C1 segment of cervical spinal cord (tissue), 14 donors: ENCODE data around the gene ICAM4.
A peak's percentile ranks its signal among the peaks of the same experiment; 100 is the strongest.
"Not testable (repeated sequence)": the region's sequence is repeated elsewhere in the genome, so short reads cannot be mapped to it uniquely, and the experiment has no call there.

ENCODE experiments used
- DNase-seq, 14 donors: peaks; one replicate each; lab custom pipeline; 2025; lab: John Stamatoyannopoulos, UW

The ICAM4 gene

DNA sequence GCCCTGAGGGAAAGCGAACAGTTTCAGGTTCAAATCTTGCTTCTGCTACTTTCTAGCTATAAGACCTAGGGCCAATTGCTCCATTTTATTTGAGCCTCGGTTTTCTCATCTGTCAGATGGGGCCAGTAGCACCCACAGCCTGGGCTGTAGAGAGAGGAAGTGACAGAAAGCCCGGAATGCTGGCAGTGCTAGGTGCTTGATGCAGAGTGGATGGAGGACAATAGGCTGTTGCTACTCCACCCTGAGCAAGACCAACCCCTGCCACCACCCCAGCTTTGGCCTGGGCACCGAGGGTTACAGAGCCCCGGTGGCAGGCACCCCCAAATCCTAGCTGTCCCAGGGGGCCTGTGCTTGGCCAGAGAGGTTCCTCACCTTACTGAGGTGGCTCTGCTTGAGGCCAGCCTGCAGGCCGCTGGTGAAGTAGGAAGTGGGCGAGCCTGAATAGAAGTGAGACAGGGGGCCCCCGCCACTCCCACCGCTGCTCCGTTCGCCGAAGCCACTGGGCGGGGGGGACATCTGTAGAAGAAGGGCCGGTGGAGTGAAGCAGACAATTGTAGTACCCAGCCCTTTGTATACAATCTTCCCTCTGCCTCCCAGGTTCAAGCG lies 31.2 kb downstream of the ICAM4 start:
- no peak for DNase-seq

DNA sequence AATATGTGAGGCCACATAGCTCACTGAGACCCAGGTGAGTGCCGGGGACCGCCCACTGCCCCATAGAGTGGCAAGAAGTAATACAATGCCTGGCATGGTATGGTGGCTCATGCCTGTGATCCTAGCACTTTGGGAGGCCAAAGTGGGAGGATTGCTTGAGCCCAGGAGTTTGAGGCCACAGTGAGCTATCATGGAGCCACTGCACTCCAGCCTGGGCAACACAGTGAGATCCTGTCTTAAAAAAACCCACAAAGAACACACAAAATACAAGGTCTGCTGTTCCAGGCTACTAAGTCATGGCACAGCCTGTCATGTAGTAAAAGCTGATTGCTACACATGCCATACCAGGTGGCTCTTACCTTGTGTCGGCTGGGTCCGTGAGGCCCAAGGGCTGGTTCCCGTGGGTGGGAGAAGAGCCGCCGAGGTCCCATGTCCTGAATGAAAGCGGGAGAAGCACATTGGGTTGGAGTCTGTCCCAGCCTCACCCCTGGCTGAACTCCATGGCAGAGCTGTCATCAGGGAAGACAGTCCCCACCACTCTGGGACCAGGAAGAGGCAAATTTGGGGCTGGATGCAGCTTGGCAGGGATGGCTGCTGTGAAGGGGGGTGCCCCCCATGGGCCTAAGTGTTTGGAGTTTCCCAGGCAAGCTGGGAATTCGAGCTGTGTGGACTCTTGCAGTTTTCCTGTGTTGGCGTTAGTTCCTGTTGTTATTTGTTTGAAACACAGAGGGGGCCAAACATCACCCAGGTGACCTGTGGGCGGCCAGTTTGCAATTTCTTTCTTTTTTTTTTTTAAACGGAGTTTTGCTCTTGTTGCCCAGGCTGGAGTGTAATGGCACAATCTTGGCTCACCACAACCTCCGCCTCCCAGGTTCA lies 32.3 kb downstream of the ICAM4 start:
- no peak for DNase-seq

DNA sequence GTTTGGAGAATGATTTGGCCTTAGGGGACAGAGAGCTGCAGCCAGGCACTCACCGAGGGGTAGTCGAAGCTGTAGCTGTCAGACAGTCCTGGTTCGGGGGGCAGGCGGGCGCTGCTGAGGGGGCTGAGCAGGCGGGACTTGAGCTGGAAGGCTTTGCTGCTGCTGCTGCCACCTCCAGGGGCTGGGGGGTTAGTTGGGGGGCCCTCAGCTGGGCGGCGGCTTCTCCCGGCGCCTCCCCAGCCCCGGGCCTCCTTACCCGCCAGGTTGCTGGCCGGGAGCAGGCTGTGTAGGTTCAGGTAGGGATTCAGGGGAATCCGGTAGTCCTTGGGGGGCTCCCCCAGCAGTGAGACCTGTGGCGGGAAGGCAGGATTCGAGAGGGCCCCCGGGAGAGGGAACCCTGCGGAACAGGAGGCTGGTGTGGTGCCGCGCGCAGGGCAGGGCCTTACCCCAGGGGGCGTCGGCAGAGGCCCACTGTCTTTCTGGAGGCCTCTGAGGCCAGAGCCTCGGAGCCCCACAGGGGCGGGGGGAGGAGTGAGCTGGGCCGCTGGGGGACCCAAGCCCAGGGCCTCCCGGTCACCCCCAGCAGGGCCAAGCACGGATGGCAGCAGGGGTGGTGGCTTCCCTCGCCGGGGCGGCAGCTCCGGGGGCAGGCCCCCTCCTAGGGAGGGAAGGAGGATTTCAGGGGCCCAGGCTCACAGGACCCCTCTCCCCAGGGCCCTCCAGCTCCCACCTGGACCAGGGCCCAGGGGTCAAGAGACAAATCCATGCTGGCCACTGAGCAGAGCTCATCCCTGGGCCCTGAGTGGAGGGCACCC lies 34.1 kb downstream of the ICAM4 start:
- DNase-seq: no peak

DNA sequence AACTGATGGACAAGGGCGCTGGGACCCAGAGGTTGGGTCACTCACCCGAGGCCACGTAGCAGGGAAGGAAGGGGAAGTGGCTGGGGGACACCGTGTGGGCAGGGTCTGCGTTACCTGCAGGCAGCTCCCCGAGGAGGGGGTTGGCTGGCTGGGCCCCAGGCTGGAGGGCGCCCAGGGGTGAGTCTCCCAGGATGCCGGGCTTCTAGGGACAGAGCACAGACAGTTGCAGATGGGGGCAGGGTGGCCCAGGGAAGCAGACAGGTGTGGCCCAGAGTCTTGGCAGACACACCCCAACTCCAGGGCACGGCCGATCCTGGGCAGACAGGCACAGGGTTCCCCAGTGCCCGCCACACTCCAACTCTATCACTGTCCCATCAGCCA lies 34.7 kb downstream of the ICAM4 start:
- DNase-seq: no peak

DNA sequence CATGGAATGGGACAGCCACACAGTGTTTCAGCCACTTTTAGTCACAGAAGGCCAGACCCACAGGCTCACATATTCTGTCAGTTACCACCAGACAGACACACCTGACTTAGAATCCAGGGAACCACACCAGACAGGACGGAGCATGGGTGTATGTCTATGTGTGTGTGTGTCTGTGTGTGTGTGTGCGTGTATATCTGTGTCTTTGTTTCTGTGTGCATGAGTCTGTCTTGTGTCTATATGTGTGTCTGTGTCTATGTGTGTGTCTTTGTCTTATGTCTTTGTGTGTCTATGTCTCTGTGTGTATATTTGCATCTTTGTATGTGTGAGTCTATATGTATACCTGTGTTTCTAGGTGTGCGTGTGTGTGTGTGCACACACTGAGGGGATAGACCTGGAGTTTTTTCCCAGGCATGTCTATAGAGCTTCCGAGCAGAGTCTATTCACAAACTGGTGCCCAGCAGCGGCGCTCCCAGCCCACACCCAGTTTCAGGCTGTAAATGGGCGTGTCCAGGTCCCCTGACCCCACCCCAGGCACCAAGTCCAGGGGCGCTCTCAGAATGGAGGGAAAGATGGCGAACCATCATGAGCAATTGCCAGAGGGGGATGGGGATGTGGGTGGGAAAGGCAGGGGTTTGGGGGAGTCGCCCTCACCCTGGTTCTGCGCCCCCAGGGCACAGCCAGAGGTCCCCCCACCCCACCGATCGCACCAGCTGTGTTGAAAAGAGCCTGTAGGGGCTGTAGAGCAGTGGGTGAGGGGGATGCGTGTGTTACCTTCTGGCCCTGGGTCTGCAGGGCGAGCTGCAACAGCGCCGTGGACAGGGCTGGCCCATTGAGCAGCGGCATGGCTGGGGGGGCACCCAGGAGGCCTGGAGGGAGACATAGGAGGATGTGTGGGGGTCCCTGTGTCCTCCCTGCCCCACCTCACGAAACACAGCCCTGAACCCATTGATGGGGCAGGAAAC lies 35.4 kb downstream of the ICAM4 start:
- no peak for DNase-seq

DNA sequence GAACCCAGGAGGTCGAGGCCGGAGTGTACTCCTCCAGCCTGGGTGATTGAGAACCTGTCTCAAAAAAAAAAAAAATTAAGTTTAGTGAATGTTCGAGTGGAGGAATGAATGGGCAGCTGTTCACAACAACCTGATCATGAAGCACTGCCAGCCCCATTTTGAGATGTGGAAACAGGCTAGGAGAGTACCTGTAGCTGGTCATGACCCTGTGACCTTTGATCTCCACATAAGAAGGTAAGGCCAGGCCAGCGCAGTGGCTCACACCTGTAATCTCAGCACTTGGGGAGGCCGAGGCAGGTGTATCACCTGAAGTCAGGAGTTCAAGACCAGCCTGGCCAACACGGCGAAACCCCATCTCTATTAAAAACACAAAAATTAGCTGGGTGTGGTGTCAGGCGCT lies 39.0 kb downstream of the ICAM4 start:
- DNase-seq: no peak

DNA sequence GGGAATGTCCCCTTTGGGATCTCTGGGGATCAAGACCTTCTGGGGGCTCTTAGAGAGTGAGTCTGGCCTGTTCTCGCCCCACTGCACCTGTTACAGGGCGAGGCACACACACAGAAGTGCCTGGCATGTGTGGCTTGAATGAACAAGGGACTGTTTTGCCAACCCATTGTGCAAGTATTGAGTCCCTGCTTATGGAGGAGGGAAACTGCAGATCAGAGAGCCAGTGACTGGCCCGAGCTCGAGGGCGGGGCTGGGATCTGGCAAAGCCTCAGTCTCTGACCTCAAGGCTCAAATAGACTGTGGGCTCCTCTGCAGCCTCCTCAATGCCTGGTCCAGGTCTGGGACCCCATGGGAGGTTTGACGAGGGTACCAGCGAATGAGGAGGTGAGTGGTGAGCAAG lies 41.0 kb downstream of the ICAM4 start:
- no peak for DNase-seq

DNA sequence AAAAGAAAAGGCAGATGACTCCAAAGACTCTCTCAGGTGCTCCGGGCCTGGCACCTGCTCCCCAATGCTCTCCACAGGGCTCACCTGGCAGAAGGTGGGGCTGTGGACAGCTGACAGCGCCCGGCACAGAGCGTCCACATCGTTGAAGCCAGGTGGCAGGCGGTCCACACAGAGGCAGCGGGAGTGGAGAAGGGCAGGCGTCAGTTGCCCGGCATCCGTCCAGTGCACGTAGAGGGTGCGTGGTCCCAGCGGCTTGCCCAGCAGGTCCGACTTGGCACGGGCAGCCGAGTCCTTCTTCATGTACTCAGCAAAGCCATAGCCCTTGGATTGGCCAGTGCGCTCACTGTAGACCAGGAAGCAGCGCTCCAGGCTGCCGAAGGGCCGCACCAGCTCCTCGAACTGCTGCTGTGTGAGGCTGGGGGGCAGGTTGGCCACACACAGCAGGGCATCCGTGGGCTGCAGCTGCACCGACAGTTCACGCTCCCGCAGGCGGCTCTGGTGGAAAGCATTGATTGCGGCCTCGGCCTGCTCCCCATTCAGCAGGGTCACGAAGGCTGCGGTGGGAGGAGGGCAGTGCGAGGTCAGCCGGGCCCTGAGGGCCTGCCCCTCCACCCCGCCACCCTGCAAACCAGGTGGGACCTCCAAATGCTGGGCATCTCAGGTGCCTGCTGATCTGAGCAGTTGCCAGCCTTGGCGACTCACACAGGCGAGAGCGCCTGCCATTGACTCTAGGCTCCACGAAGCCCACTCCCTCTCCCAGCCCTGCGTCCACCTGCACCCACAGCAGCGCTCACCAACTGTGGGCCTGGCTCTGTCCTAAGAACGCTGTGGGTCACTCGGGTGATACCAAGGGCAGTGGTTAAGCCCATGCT lies 42.0 kb downstream of the ICAM4 start:
- no peak for DNase-seq

DNA sequence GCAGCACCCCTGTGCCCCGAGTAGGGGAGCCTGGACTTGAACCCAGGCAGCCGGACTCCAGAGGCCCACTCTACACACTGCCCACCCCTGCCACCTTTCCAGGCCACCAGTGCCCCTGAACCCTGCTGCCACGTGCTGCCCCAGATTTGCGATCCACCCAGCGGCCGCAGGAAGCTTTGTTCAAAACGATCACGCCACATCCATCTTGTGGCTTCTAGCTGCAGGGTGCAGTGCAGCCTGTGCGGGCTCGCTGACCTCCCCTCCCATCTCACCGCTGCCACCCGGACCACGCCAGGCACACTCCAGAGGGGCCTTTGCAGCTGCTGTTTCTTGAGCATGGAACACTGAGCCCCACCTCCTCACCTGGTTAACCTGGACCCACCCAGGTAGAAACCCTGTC lies 42.8 kb downstream of the ICAM4 start:
- no peak for DNase-seq

DNA sequence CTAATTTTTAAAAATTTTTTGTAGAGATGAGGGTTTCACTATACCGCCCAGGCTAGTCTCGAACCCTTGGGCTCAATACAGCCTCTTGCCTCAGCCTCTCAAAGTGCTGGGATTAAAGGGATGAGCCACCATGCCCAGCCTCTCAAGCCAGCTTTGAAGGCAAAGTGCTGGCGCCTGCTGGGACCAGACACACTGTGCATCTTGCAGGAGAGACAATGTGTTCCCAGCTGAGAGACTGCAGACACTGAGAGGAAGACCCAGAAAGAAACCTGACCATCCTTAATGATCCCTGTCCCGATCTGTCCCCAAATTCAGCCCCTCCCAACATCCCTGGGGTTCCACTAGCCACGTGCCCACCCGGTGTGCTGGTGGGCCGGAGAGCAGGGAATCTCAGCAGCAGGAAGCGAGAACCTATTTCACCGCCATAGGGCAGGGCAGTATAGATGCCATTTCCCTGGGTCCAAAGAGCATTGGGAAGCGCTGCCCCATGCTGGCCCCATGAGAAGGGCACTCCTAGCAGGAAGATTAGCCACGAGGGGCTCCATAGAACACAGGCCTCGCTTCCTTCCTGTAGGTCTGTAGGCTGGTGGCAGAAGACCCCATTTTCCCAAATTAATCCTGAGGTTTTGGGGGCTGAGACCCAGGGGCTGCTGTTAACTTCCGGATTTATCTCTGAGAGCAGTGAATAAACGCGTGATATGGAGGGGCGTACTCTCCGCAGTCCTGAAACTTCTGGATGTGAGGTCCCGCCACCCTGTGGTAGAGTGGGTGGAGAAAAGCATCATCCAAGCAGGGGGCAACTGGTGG lies 45.6 kb downstream of the ICAM4 start:
- DNase-seq: no peak

DNA sequence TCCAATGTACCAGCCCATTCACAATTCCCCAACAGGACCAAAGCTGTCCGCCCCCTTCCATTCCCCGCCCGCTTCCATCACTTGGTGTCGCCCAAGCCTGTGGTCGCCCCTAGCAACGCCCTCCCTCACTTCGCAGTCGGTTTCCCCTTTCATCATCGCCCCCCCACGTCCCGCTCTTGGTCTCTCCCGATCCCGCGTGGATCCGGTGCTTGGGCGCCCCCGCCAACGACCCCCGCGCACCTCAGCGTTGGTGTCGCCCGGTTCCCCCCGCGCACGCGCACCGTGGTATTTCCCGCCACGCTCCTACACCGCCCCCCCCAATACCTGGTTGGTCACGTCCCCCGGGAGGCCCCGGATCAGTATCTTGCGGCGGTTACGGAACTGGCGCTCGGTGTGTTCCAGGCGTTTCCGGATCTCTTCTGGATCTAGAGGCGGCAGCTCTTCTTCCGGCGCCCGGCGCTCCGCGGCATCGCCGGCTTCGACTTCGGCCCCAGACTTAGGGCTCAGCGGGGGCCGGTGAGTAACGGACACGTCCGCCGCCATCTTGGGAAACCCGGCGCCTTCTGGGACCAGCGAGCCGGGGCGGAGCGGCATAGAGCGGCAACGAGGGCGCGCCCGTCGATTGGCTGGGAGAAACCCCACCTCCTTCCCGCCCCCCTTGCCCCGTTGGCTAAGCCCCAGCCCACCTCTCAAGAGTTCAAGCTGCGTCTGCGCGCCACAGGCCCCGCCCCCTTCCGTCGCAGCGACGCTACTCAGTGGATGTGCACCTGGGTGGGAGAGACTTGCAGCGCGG lies 46.4 kb downstream of the ICAM4 start, which contains the start of gene RAVER1:
TSS of gene RAVER1 (minus strand) at position 565 of the 793 bp plus-strand sequence. CDS start at position 543, 22 bp downstream.
- peak; percentile 86 to 97 (median 94) for DNase-seq

DNA sequence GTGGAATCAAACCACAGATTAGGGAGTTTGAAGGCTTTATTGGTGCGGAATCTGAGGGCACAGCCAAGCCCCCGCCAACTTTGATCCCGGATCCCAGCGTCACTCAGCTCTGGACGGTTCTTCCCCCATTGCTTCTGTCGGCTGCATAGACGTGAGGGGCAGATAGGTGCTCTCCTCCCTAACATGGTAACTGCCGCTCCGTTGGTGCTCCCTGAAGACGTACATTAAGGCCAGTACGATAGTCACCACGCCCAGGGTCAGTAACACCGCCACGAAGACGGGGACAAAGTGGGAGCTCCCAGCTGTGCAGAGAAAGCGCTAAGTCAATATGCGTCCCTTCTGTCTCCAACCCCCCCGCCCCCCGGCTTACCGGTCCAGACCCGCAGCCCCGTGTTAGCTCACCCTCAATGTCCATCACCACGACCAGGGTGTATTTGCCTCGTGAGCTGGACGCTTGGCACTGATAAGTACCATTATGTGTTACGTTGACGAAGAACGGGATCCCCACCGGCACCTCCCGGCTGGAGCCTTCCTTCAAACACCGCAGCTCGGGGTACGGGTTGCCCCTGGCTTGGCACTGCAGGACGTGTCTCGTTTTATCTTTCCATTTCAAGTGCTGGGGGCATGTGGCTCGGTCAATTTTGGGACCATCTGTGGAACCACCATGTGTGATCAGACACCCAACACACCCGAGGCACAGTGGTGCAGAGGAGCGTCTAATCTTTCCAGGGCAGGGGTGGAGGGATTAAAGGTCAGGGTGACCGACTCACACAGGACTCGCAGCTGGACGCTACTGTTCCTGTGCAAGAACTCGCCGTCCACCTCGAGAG lies 47.2 kb downstream of the ICAM4 start:
- no peak for DNase-seq

DNA sequence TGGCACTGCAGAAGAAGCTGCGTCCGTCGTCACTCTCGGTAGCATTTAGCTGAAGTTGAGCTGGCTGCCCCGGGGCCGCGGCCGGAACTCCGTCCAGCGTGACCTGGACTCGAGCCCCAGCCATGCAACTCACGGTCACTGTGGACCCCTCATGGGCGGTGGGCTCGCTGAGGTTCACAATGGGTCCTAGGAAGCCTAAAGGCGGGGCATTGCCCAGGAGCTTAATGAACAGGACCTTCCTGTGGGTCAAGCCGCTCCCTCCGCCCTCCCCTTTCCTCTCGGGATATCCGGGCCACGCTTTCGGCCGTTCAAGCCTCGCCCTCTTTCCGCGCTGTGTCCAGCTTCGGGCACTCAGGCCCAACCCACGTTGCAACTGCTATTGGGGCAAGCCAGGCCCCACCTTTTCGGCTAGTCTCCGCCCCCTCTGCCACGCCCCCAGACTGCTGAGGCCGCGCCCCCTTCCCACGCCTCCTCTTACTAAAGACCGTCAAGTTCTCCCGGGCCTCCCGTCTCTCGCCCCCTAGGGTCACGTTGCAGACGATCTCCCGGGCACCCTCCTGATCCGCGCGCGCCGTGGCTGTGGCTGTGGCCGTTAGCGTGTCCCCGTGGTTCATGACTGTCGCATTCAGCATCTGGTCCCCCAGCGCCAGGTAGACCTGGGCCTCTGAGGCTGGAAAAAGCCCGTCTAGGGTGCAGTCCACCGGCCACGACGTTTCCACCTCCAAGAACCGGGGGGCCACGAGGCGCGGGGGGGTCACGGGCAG lies 48.0 kb downstream of the ICAM4 start:
- DNase-seq: peak in 13 of 14 donors; percentile 9 to 80 (median 49)

DNA sequence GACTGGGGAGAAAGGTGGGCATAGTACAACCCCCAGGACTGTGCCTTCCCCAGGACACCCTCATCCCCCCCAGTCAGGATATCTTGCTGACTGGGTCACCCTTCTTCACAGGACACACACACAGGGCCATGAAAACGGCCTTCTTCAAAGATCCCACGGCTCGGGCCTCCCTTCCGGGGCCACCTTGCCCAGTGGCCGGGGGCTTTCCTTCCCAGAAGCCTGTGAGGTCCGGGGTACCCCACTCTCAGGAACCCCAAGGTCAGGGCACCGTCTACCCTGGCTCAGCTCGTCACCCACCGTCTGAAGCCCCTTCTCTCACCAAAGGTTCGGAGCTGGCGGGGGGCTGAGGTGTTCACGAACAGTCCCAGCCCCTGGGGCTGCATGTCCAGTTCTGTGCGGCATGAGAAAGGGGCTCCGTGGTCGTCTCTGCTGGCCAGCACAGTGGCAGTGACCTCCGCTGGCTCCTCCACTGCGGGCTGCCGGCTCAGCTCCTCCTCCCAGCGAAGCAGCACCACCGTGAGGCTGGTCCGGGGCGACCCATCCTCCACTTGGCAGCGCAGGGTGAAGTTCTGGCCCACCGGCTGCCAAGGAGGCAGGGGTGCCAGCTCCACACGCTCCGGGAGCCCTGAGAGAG lies 48.7 kb downstream of the ICAM4 start:
- peak in 3 of 14 donors; percentile 3 to 28 (median 9) for DNase-seq

DNA sequence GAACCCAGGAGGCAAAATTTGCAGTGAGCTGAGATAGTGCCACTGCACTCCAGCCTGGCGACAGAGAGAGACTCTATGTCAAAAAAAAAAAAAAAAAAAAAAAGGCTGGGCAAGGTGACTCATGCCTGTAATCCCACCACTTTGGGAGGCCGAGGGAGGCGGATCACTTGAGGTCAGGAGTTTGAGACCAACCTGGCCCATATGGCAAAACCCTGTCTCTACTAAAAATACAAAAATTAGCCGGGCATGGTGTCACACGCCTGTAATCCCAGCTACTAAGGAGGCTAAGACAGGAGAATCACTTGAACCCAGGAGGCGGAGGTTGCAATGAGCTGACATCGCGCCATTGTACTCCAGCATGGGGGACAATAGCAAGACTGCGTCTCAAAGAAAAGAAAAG lies 50.0 kb downstream of the ICAM4 start:
- not testable (repeated sequence) for DNase-seq
